Adrenal gland (tissue), 12 donors: Measurements from ENCODE around the gene MTM1. TPM values are rescaled to one million over a fixed set of nuclear protein-coding genes. Genes with fewer than 3 reads are reported as not detected.

Source experiments
- DNase-seq, 7 donors: peaks; one replicate each; pipeline ENCODE4 v3.0.0-alpha.2; 2019 to 2020
- H3K27ac ChIP-seq, 5 donors: fragments of 200-600 bp; sonication (generic) in 4 of 5; 1 replicate in 3 of 5; 2 replicates in 2 of 5; pipeline versions ENCODE4 v1.5.1 to v1.8.0; 2016 to 2020; ENCODE audit warnings: mild to moderate bottlenecking in 1 of 5
- H3K27me3 ChIP-seq: fragments of 200-600 bp; 2 replicates; pipeline ENCODE4 v1.8.0; 2021
- H3K36me3 ChIP-seq, 2 donors: fragments of 200-600 bp; replicated peaks in 1 of 2; 1 replicate in 1 of 2; 2 replicates in 1 of 2; pipeline versions ENCODE4 v1.5.1 to v1.8.0; 2018 to 2022
- H3K4me1 ChIP-seq, 2 donors: fragments of 200-600 bp; replicated peaks in 1 of 2; 1 replicate in 1 of 2; 2 replicates in 1 of 2; pipeline versions ENCODE4 v1.5.1 to v1.8.0; 2018 to 2021
- H3K4me3 ChIP-seq, 4 donors: fragments of 200-600 bp; sonication (generic) in 3 of 4; one replicate each; pipeline ENCODE4 v1.5.1; 2016 to 2018
- H3K9me3 ChIP-seq, 3 donors: fragments of 200-600 bp; sonication (generic) in 1 of 3; replicated peaks in 1 of 3; 1 replicate in 2 of 3; 2 replicates in 1 of 3; pipeline versions ENCODE4 v1.5.1 to v1.8.0; 2016 to 2021
- POLR2A ChIP-seq, 2 donors: fragments of 450-650 bp; IDR thresholded peaks; one replicate each; pipeline ENCODE4 v1.6.1; 2017; ENCODE audit warnings: antibody characterized with exemption in 2 of 2, mild to moderate bottlenecking in 2 of 2, moderate library complexity in 1 of 2
- WGBS, 4 donors: extraction: QIAGEN DNeasy Blood & Tissue Kit in 2 of 4; methylation state at CpG; one replicate each; pipeline versions ENCODE4 v1.1.5 to v1.1.7; 2013 to 2017; 5-methylcytosine and 5-hydroxymethylcytosine counted together
- intact Hi-C, 2 donors: fragments of 100-400 bp; cut with DNase I; formaldehyde crosslinking; loops; one replicate each; pipeline versions ENCODE4 v1.14.1 to v1.15.0; 2022 to 2023
- polyA plus RNA-seq, 3 donors: library from polyadenylated mRNA; stranded (reverse); fragments of 200-250 nt in 2 of 3; fragments of 350-450 nt in 1 of 3; fragmentation: Illumina TruSeq in 1 of 3; extraction: RNeasy Lipid Tissue Mini Kit (QIAGEN cat#74804) in 1 of 3; gene quantifications; one replicate each; pipeline ENCODE4 v1.2.3, GENCODE V29; 2013 to 2014
- total RNA-seq, 9 donors: library from RNA; depleted of rRNA in 4 of 9; stranded (reverse); fragments of >200 nt in 4 of 9; fragments of 120-200 nt in 1 of 9; fragmentation: NEBNext Ultra II Directional in 1 of 9; extraction: Animal tissue kit (Norgen Biotek cat#: 25700) in 1 of 9; gene quantifications; one replicate each; pipeline versions ENCODE4 v1.1.0 to v1.2.4, GENCODE V29; 2013 to 2023
- TF ChIP-seq, protein P1 (sequence below), 6 experiments: fragments of 450-650 bp in 4 of 6; fragments of 200-600 bp in 2 of 6; sonication (generic) in 1 of 6; IDR thresholded peaks; 1 replicate in 5 of 6; 2 replicates in 1 of 6; pipeline versions ENCODE4 v1.5.1 to v1.8.0; 2016 to 2021; ENCODE audit warnings: antibody characterized with exemption in 6 of 6, mild to moderate bottlenecking in 2 of 6, moderate library complexity in 1 of 6
- donor health status: healthy with polysubstance abuse.
- donor health status: Bipolar disorder and iron deficiency.
- donor health status: DM: yes; HTN: yes; CAD: no.
- donor health status: DM: no; HTN: no; CAD: no.
- donor health status: DM: no; HTN: no; CAD: no.
- donor health status: DM: yes; HTN: yes; CAD: no.

The MTM1 gene
- total and polyA plus RNA-seq, 12 donors, result 4.1 to 31.4 (median 24.9) TPM

DNA sequence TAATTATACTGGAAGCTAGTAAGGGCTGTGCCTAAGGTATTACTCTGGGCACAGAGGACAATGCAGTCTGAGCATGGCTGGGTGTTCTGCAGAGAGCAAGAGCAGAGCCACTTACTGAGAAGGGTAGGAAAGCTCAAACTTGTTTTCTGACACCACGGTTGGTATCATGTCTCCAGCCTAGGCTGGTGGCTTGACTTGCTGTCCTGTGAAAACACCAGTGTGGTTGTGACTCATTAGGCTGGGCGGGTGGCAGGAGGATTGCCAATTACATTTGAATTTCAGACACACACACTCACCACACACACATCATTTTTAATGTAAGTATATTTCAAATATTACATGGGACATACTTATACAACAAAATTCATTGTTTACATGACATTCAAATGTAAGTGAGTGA lies 19.7 kb upstream of the MTM1 start:
- WGBS, 4 donors, result 37 to 55% (median 46%) methylated on average over 1 to 2 of the region's 2 CpGs
- no peak for TF ChIP-seq POLR2A (IDR thresholded peaks at IDR 0.05)
- TF ChIP-seq, protein P1, sequence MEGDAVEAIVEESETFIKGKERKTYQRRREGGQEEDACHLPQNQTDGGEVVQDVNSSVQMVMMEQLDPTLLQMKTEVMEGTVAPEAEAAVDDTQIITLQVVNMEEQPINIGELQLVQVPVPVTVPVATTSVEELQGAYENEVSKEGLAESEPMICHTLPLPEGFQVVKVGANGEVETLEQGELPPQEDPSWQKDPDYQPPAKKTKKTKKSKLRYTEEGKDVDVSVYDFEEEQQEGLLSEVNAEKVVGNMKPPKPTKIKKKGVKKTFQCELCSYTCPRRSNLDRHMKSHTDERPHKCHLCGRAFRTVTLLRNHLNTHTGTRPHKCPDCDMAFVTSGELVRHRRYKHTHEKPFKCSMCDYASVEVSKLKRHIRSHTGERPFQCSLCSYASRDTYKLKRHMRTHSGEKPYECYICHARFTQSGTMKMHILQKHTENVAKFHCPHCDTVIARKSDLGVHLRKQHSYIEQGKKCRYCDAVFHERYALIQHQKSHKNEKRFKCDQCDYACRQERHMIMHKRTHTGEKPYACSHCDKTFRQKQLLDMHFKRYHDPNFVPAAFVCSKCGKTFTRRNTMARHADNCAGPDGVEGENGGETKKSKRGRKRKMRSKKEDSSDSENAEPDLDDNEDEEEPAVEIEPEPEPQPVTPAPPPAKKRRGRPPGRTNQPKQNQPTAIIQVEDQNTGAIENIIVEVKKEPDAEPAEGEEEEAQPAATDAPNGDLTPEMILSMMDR (IDR thresholded peaks at IDR 0.05), result no peak
- intact Hi-C loops, result no loop called here
- H3K36me3 ChIP-seq, result no peaks in the 10 kb centered on the region
- H3K4me1 ChIP-seq, result peaks cover 0 to 16% of the 10 kb centered on the region in 2 donors
- H3K9me3 ChIP-seq, result no peaks in the 10 kb centered on the region
- H3K27ac ChIP-seq, result peak overlapping the region in 2 of 5 donors; percentile 84 to 92
- DNase-seq, result peak in 5 of 7 donors; percentile 23 to 39 (median 37)
- H3K27me3 ChIP-seq, result no peaks in the 10 kb centered on the region
- H3K4me3 ChIP-seq, result no peak overlapping the region

DNA sequence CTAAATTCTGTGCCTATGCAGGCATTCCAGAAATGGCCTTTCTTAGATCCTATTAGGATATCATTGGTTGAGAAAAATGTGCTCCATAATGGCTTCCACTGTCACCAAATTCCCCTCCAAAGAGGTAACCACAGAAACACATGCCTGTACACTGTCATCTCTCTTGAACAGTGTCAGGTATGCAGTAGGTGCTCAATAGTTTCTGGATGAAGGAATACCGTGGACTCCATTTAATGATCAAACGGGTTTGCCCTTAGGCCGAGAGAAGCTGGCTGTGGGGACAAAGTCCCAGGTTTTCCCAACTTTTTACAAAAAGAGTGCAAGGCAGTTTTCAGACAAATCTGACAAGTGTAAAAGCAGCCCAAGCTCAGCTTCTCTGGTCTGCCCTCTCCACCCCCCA lies 16.5 kb upstream of the MTM1 start:
- intact Hi-C loops, result no loop called here
- WGBS, 4 donors, result 46 to 91% (median 83%) methylated on average over 3 of the region's 3 CpGs; no CpG with 5 or more reads in 1 of the 4 donors
- Histone ChIP-seq H3K27me3 (no peaks in the 10 kb centered on the region), H3K4me3 (no peak overlapping the region), H3K27ac (no peak overlapping the region), H3K36me3 (no peaks in the 10 kb centered on the region), H3K4me1 (peaks cover 0 to 12% of the 10 kb centered on the region in 2 donors), H3K9me3 (no peaks in the 10 kb centered on the region)
- TF ChIP-seq, protein P1 (IDR thresholded peaks at IDR 0.05), result no peak
- TF ChIP-seq POLR2A (IDR thresholded peaks at IDR 0.05), result no peak
- no peak for DNase-seq

DNA sequence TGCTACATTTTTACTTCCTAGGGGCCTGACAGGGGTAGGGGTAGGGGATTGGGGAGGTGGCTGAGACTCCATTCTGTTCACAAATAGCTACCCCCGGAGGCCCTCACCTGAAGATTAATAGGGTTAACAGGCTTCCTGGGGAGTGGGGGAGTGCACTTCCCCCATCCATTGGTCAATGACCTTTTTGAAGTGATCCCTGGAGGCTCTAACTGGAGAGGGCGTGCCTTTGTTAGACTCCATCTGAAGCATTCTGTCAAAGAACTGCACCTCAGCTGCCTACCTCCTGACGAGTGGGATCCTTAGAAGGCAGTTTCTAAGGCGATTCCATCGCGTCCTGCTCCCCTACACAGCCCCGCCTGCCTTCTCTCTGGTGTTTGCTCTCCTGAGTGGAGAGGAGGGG lies 10.0 kb upstream of the MTM1 start:
- no peak overlapping the region for H3K27ac ChIP-seq
- H3K27me3 ChIP-seq, result peaks cover 4% of the 10 kb centered on the region
- no peak for DNase-seq
- H3K9me3 ChIP-seq, result no peaks in the 10 kb centered on the region
- no peaks in the 10 kb centered on the region for H3K36me3 ChIP-seq
- 47 to 67% (median 60%) methylated on average over 4 to 7 of the region's 7 CpGs for WGBS, 4 donors
- TF ChIP-seq, protein P1 (IDR thresholded peaks at IDR 0.05), result no peak
- no peak for TF ChIP-seq POLR2A (IDR thresholded peaks at IDR 0.05)
- intact Hi-C loops, result no loop called here
- no peaks in the 10 kb centered on the region for H3K4me1 ChIP-seq
- no peak overlapping the region for H3K4me3 ChIP-seq

DNA sequence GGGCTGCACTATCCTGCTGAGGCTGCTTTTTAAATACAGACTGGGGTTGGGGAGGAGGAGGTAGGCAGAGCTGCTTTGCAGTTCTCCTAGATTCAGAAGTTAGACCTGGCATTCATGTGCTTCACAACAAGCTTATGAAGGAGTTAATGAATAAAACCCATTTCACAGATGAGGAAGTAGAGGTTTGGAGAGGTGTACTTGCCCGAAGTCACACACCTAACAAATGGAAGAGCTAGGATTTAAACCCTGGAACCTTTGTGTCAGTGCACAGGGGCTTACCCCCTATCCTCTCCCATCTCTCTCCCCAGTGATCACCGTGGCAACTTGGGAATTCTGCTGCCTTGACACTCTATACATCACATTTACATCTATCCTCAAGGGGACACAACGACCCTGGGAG lies 3.6 kb upstream of the MTM1 start:
- TF ChIP-seq, protein P1 (IDR thresholded peaks at IDR 0.05), result no peak
- no peak for TF ChIP-seq POLR2A (IDR thresholded peaks at IDR 0.05)
- Histone ChIP-seq H3K36me3 (no peaks in the 10 kb centered on the region), H3K4me3 (no peak overlapping the region), H3K9me3 (no peaks in the 10 kb centered on the region), H3K27ac (no peak overlapping the region), H3K4me1 (peaks cover 0 to 4% of the 10 kb centered on the region in 2 donors), H3K27me3 (peaks cover 4% of the 10 kb centered on the region)
- WGBS, 4 donors, result 53 to 62% (median 56%) methylated on average over 3 of the region's 3 CpGs
- intact Hi-C loops, result no loop called here
- DNase-seq, result no peak
